Thymus (tissue), 11 donors: ENCODE data around the gene CACHD1. TPM values are rescaled to one million over a fixed set of nuclear protein-coding genes. Genes with fewer than 3 reads are reported as not detected.
A peak's percentile ranks its signal among the peaks of the same experiment; 100 is the strongest.

Experiments used
- DNase-seq, 9 donors: peaks; one replicate each; pipeline ENCODE4 v3.0.0-alpha.2; 2013; ENCODE audit warnings: low spot score in 9 of 9, low read depth in 6 of 9, missing footprints in 1 of 9
- H3K27ac ChIP-seq, 2 donors: one replicate each; pipeline ENCODE4 v1.5.1; 2013; ENCODE audit warnings: control low read depth in 1 of 2, low read depth in 1 of 2, low read length in 1 of 2, mild to moderate bottlenecking in 1 of 2, moderate library complexity in 1 of 2
- H3K27me3 ChIP-seq, 2 donors: one replicate each; pipeline ENCODE4 v1.5.1; 2013; ENCODE audit warnings: low read length in 1 of 2; ENCODE audit not compliant: control insufficient read depth in 2 of 2, insufficient read depth in 1 of 2
- H3K36me3 ChIP-seq, 2 donors: one replicate each; pipeline ENCODE4 v1.5.1; 2013; ENCODE audit warnings: low read length in 1 of 2, mild to moderate bottlenecking in 1 of 2, moderate library complexity in 1 of 2; ENCODE audit not compliant: control insufficient read depth in 2 of 2, insufficient read depth in 2 of 2
- H3K4me1 ChIP-seq, 2 donors: one replicate each; pipeline ENCODE4 v1.5.1; 2013; ENCODE audit warnings: low read length in 2 of 2; ENCODE audit not compliant: control insufficient read depth in 2 of 2, insufficient read depth in 2 of 2
- H3K4me3 ChIP-seq, 2 donors: one replicate each; pipeline ENCODE4 v1.5.1; 2013; ENCODE audit warnings: low read length in 2 of 2, control low read depth in 1 of 2, mild to moderate bottlenecking in 1 of 2
- H3K9me3 ChIP-seq, 2 donors: one replicate each; pipeline ENCODE4 v1.5.1; 2013; ENCODE audit warnings: low read length in 1 of 2, mild to moderate bottlenecking in 1 of 2; ENCODE audit not compliant: control insufficient read depth in 2 of 2, insufficient read depth in 1 of 2
- WGBS: extraction: QIAGEN DNeasy Blood & Tissue Kit; methylation state at CpG from one replicate; pipeline ENCODE4 v1.1.7; 2013; 5-methylcytosine and 5-hydroxymethylcytosine counted together
- polyA plus RNA-seq: library from polyadenylated mRNA; stranded (reverse); fragments of 200-250 nt; gene quantifications from one replicate; pipeline ENCODE4 v1.2.3, GENCODE V29; 2013
- total RNA-seq: library from RNA; stranded (reverse); fragments of 120-200 nt; gene quantifications from one replicate; pipeline ENCODE4 v1.2.4, GENCODE V29; 2013
- donor health status: healthy.

Gene CACHD1
- total and polyA plus RNA-seq, 2 donors = 4.6 to 12.9 TPM

DNA sequence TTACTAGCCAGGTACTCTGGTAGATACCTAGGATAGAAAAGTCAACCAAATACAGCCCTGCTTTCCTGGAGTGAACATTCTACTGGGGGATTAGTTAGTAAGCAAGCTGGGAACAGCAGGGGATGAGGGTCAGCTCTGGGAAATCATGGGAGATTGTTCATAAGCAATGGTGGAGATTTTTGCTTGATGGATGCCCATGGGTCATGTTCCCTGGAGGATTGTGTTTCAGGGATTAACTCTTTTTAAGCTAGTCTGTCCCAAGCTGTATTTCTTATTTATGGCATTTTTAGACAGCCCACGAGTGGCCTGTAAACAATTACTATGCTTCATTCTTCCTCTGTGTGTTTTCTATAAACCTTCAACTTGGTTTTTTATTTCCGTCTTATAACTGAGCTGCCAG, 18.9 kb downstream of the CACHD1 start:
- H3K4me1 ChIP-seq = no peaks in the 10 kb centered on the region
- WGBS = 92% methylated on average over 2 of the region's 2 CpGs
- no peaks in the 10 kb centered on the region for H3K36me3 ChIP-seq
- H3K27ac ChIP-seq = no peak overlapping the region
- no peaks in the 10 kb centered on the region for H3K27me3 ChIP-seq
- no peak overlapping the region for H3K4me3 ChIP-seq
- no peaks in the 10 kb centered on the region for H3K9me3 ChIP-seq
- DNase-seq = no peak

DNA sequence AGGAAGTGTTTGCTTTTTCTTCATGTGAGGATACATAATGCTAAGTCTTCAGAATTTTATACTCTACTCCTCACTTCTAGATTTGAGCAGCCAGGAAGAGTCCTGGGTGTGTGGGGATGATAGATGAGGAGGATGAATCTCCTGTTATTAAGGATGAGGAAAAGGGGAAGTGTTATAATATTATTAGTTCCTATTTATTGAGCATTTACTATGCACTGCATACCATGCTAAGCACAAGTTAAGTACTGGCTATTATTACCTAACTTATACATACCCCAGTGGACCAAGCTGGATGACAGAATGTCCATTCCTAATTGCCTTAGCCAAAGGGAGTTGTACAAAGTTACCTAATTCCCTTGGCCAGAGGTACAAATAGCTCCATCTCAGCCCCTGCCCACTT, 19.8 kb downstream of the CACHD1 start:
- no peak for DNase-seq
- Histone ChIP-seq H3K9me3 (no peaks in the 10 kb centered on the region), H3K27ac (no peak overlapping the region), H3K27me3 (no peaks in the 10 kb centered on the region), H3K4me3 (no peak overlapping the region), H3K36me3 (no peaks in the 10 kb centered on the region), H3K4me1 (no peaks in the 10 kb centered on the region)

DNA sequence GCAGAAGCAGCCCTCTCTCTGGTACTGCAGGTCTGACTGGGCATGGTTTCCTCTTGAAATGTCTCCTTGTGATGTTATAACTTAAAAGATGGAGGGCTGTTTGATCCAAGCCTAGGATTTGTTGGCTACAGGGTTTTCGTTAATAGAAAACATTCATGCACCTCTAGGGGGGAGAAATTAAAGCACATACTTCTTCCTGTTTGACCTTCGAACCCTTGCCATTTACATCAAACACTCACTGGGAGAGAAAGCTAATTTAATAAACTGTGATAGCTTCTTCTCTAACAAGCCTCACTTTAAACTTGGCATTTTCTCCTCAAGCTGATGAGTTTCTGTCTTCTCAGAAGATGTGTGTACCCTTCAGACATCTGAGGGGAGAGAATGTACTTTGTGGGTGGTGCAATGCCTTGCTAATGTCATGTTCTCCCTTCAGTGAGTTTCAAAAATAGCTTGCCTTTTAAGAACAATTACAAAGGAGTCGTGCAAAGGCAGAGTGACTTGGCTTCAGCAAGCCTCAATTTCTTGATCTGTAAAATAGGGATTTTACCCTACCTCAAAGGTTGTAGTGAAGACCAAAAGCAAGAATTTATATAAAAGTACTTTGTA, 20.4 kb downstream of the CACHD1 start:
- H3K27ac ChIP-seq = peak overlapping the region in 1 of 2 donors; percentile 15
- peak in 1 of 9 donors; percentile 24 for DNase-seq
- no peaks in the 10 kb centered on the region for H3K27me3 ChIP-seq
- H3K4me1 ChIP-seq = no peaks in the 10 kb centered on the region
- WGBS = 84% methylated on average over 3 of the region's 3 CpGs
- H3K36me3 ChIP-seq = no peaks in the 10 kb centered on the region
- no peaks in the 10 kb centered on the region for H3K9me3 ChIP-seq
- no peak overlapping the region for H3K4me3 ChIP-seq

DNA sequence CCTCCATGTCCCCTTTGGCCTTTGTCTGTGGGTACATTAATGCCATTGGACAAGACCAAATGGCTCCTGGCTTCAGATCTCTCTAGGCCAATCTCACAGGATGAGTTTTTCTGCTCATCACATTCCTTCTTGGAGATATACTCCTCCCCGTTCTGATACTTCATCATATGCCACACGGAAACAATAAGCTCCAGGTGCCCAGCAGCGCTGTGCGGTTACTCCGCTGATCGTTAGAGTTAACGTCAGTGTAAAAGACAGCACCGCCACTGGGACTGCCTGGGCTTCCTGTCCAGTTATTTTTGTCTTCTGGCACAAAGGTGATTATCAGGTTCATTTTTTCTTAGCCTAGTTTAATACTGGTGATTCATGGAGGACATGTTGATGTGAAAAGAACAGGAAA, 22.5 kb downstream of the CACHD1 start:
- no peaks in the 10 kb centered on the region for H3K36me3 ChIP-seq
- no peak overlapping the region for H3K27ac ChIP-seq
- no peaks in the 10 kb centered on the region for H3K4me1 ChIP-seq
- WGBS = 98% methylated on average over 8 of the region's 8 CpGs
- no peaks in the 10 kb centered on the region for H3K9me3 ChIP-seq
- no peak overlapping the region for H3K4me3 ChIP-seq
- no peaks in the 10 kb centered on the region for H3K27me3 ChIP-seq
- DNase-seq = no peak

- Histone ChIP-seq H3K27ac (no peak overlapping the region), H3K4me1 (no peaks in the 10 kb centered on the region), H3K36me3 (no peaks in the 10 kb centered on the region), H3K4me3 (no peak overlapping the region), H3K27me3 (no peaks in the 10 kb centered on the region), H3K9me3 (no peaks in the 10 kb centered on the region)
- 97% methylated on average over 6 of the region's 6 CpGs for WGBS
- DNase-seq = no peak
Observed at GRCh38 chr1:64493831-64494230, 23.9 kb downstream of the CACHD1 start.

DNA sequence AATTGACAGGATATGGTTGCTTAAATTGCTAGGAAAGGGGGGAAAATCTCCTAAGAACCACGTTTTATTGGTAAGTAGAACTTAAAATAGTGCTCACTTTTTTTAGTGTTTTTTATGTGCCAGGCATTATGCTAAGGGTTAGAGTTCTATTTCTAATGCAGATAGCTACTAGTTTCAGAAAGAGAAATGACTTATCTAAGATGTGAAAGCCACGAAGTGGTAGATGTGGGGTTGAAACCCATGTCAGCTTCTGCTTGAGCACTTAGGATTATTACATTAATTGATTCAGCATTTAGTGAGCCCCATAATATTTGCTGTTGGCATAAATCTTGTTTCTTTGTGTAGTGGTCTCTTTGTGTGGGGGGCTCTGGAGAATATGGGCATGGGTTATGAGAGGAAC, 24.7 kb downstream of the CACHD1 start:
- Histone ChIP-seq H3K4me1 (no peaks in the 10 kb centered on the region), H3K27ac (no peak overlapping the region), H3K4me3 (no peak overlapping the region), H3K36me3 (no peaks in the 10 kb centered on the region), H3K9me3 (no peaks in the 10 kb centered on the region), H3K27me3 (no peaks in the 10 kb centered on the region)
- WGBS = 43% methylated on average over 2 of the region's 2 CpGs
- no peak for DNase-seq

DNA sequence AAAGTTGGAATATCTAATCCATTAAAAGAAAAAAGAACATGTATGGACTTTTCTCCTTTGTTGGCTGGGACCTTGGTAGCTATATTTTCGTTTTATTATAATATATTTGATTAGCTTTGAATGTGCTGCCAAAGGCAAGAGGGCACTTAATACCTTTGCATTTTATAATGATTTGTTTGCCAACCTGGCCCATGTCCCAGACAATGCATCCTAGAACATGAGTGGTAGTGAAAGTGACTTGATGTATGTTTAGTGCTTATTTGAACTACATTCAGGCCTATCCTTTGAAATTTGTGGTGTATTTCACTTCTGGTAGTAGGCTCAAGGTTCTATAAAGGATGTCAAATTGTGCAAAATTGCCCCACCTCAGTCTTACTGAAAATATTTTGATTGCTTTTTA, 25.9 kb downstream of the CACHD1 start:
- no peak for DNase-seq
- 84% methylated on average over 1 of the region's 1 CpG for WGBS
- Histone ChIP-seq H3K27me3 (no peaks in the 10 kb centered on the region), H3K36me3 (no peaks in the 10 kb centered on the region), H3K4me3 (no peak overlapping the region), H3K9me3 (no peaks in the 10 kb centered on the region), H3K4me1 (no peaks in the 10 kb centered on the region), H3K27ac (no peak overlapping the region)

DNA sequence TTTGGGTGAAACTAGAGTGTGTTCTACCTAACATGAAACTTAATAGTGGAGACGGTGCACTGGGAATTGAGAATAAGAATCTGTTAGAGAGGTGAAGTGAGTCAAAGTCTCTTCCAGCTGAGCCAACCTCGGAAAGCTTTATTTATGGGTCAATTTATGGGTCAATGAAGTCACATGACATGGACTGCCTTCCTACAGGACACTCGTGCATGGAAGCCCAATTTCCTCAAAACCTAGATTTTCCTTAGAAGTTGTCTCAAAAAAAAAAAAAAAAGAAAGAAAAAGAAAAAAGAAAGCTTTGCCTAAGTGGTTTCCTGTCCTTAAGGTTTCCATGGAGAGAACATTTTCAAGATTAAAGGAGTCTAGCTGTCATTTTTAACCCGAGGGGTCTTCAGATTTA, 26.7 kb downstream of the CACHD1 start:
- H3K36me3 ChIP-seq = no peaks in the 10 kb centered on the region
- no peak for DNase-seq
- 77% methylated on average over 4 of the region's 4 CpGs for WGBS
- H3K4me3 ChIP-seq = no peak overlapping the region
- H3K27me3 ChIP-seq = no peaks in the 10 kb centered on the region
- no peak overlapping the region for H3K27ac ChIP-seq
- no peaks in the 10 kb centered on the region for H3K9me3 ChIP-seq
- no peaks in the 10 kb centered on the region for H3K4me1 ChIP-seq

DNA sequence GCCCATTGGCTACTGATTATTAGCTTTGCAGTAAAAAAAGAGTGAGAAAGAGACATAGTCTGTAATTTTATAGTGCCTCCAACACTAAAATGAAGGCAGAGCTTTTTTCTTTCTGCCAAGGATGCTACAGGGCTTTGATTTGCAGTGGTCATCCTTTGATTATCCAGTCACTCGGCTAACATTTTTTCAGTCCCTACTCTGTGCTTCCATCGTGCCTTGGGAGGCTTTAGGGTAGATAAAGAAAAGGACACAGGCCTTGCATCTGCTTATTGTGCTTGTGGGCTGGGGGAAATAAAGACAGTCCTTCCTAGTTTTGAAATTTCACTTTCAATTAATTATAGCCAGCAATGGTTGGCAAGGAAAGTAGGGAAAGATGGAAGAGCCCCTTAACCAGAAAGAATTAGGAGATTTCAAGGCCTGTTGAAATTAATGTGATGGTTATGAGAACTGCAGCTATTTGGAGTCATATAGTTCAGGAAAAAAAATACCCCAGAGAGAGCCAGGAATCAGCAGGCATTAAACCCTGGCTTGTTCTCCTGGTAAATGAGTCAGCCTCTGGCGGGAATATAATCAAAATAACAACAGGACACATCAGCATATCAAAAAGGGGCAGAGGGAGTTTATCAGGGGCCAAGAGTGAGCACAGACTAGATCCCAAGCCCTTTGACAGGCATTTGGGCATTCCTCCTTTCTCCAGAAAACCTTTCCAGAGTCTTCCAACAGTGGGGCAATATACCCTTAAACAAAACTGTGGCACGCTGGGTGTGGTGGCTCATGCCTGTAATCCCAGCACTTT, 27.4 kb downstream of the CACHD1 start:
- H3K27ac ChIP-seq = no peak overlapping the region
- WGBS = 96% methylated on average over 4 of the region's 4 CpGs

More for the DNA sequence above, 27.4 kb downstream of the CACHD1 start:
- no peaks in the 10 kb centered on the region for H3K4me1 ChIP-seq
- H3K27me3 ChIP-seq = no peaks in the 10 kb centered on the region
- no peak overlapping the region for H3K4me3 ChIP-seq
- DNase-seq = no peak
- H3K36me3 ChIP-seq = no peaks in the 10 kb centered on the region
- H3K9me3 ChIP-seq = no peaks in the 10 kb centered on the region
